Measurements from ENCODE around the gene TMEM175.
A peak's percentile ranks its signal among the peaks of the same experiment; 100 is the strongest.
"Not testable (repeated sequence)": the region's sequence is repeated elsewhere in the genome, so short reads cannot be mapped to it uniquely, and the experiment has no call there.

The TMEM175 gene

DNA sequence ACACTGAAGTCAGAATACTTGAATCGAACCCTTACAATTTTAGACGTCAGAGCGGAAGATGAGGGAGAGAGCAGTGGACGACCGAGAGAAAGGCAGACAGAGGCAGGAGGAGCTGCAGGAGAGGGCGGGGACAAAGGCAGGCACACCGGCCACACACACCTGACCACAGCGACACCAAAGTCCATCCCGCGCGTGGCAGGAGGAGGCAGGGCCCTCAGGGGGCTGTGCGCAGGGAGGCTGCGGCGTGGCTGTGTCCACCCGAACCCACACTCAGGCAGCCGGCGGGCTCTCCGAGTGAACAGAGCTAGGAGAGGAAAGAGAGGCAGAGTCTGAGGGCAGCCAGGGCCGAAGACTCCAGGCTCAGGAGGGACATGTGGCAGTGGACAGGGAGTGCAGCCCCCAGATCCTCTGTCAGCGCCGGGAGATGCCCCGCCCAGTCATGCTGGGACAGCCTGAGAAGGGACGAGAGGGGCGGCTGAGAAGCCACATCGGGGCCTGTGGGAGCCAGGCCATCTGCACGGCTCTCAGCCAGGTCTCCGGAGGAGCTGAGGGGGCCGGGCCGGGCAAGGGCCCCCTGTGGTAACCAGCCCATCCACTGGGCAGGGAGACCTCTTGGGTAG lies 20.3 kb upstream of the TMEM175 start:
- TF ChIP-seq SPI1 (IDR thresholded peaks at IDR 0.05; ENCODE audit: low read depth, low read length) (no peak), POLR2AphosphoS5 (IDR thresholded peaks at IDR 0.05; ENCODE audit: low read depth, low read length) (no peak), PAX5 (IDR thresholded peaks at IDR 0.05; ENCODE audit: insufficient read depth, low read length, severe bottlenecking) (no peak), TAF1 (IDR thresholded peaks at IDR 0.05; ENCODE audit: low read depth, low read length) (no peak), POU2F2 (IDR thresholded peaks at IDR 0.05; ENCODE audit: low read depth, low read length) (no peak), POLR2A (IDR thresholded peaks at IDR 0.05; ENCODE audit: low read depth, low read length) (no peak)
- no peak for DNase-seq (ENCODE audit: insufficient read length, low spot score)
- no peak for FAIRE-seq

- no peak for FAIRE-seq
- TF ChIP-seq POU2F2 (IDR thresholded peaks at IDR 0.05; ENCODE audit: low read depth, low read length) (no peak), PAX5 (IDR thresholded peaks at IDR 0.05; ENCODE audit: insufficient read depth, low read length, severe bottlenecking) (no peak)
- DNase-seq (ENCODE audit: insufficient read length, low spot score), result no peak
Observed at GRCh38 chr4:912548-913279, 19.5 kb upstream of the TMEM175 start.

DNA sequence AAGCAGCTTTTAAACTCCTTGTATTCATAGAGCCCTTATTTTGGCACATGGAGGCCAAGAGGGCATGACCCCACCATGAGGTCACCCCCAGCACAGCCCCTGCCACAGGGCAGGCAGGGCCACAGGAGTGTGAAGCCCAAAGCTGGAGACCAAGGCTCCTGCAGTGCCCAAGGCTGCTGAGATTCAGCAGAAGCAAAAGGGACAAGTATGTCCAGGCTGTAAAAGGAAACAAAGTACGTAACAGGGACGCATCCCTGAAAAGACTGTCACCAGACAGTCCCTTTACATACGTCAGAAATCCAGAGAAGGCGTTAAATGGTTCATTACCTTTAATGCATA lies 19.0 kb upstream of the TMEM175 start:
- FAIRE-seq, result no peak
- no peak for DNase-seq (ENCODE audit: insufficient read length, low spot score)
- no peak for TF ChIP-seq PAX5 (IDR thresholded peaks at IDR 0.05; ENCODE audit: insufficient read depth, low read length, severe bottlenecking)
- TF ChIP-seq POU2F2 (IDR thresholded peaks at IDR 0.05; ENCODE audit: low read depth, low read length), result no peak
- no peak for TF ChIP-seq POLR2AphosphoS5 (IDR thresholded peaks at IDR 0.05; ENCODE audit: low read depth, low read length)
- TF ChIP-seq POLR2A (IDR thresholded peaks at IDR 0.05; ENCODE audit: low read depth, low read length), result no peak
- TF ChIP-seq TAF1 (IDR thresholded peaks at IDR 0.05; ENCODE audit: low read depth, low read length), result no peak
- TF ChIP-seq SPI1 (IDR thresholded peaks at IDR 0.05; ENCODE audit: low read depth, low read length), result no peak

- no peak for TF ChIP-seq POLR2A (IDR thresholded peaks at IDR 0.05; ENCODE audit: low read depth, low read length)
- TF ChIP-seq POLR2AphosphoS5 (IDR thresholded peaks at IDR 0.05; ENCODE audit: low read depth, low read length), result no peak
- TF ChIP-seq SPI1 (IDR thresholded peaks at IDR 0.05; ENCODE audit: low read depth, low read length), result no peak
- no peak for TF ChIP-seq PAX5 (IDR thresholded peaks at IDR 0.05; ENCODE audit: insufficient read depth, low read length, severe bottlenecking)
- DNase-seq (ENCODE audit: insufficient read length, low spot score), result no peak
- no peak for FAIRE-seq
Observed at GRCh38 chr4:914531-914930, 17.7 kb upstream of the TMEM175 start.

DNA sequence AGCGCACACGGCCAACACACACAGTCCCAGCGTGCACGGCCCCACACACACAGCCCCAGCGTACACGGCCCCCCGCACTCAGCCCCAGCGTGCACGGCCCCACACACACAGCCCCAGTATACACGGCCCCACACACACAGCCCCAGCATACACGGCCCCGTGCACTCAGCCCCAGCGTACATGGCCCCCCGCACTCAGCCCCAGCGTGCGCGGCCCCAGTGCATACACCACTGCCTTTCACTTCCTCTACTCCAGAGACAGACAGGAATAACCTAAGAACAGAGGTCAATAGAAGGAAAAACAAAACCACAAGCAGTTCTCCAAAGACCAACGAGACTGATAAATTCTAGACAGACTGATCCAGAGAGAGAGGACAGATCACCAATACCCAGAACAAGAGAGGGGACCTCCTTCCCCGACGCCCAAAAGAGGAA lies 17.2 kb upstream of the TMEM175 start:
- no peak for TF ChIP-seq POLR2A (IDR thresholded peaks at IDR 0.05; ENCODE audit: low read depth, low read length)
- TF ChIP-seq SPI1 (IDR thresholded peaks at IDR 0.05; ENCODE audit: low read depth, low read length), result peak; percentile 78
- no peak for FAIRE-seq
- DNase-seq (ENCODE audit: insufficient read length, low spot score), result no peak

DNA sequence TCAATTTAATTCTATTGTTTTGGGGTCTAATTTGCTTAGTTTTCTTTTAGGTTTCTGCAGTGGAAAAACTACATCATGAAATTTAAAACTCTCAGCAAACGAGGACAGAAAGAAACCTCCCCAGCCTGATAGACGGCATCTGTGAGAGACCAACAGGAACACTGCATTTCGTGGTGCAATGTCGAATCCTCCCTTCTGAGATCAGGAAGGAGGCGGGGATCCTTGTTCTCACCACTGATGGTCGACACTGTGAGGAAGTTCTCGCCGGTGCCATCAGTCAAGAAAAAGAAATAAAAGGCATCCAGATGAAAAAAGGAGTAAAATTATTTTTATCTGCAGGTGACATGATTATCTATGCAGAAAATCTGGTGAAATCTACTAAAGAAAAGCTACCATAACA lies 16.7 kb upstream of the TMEM175 start:
- FAIRE-seq (peak; percentile 65), DNase-seq (ENCODE audit: insufficient read length, low spot score) (no peak)
- TF ChIP-seq POLR2A (IDR thresholded peaks at IDR 0.05; ENCODE audit: low read depth, low read length) (no peak), PAX5 (IDR thresholded peaks at IDR 0.05; ENCODE audit: insufficient read depth, low read length, severe bottlenecking) (no peak), POU2F2 (IDR thresholded peaks at IDR 0.05; ENCODE audit: low read depth, low read length) (no peak), POLR2AphosphoS5 (IDR thresholded peaks at IDR 0.05; ENCODE audit: low read depth, low read length) (no peak), SPI1 (IDR thresholded peaks at IDR 0.05; ENCODE audit: low read depth, low read length) (no peak), TAF1 (IDR thresholded peaks at IDR 0.05; ENCODE audit: low read depth, low read length) (no peak)

- no peak for FAIRE-seq
- no peak for TF ChIP-seq POU2F2 (IDR thresholded peaks at IDR 0.05; ENCODE audit: low read depth, low read length)
- TF ChIP-seq POLR2AphosphoS5 (IDR thresholded peaks at IDR 0.05; ENCODE audit: low read depth, low read length), result no peak
- TF ChIP-seq PAX5 (IDR thresholded peaks at IDR 0.05; ENCODE audit: insufficient read depth, low read length, severe bottlenecking), result no peak
- no peak for TF ChIP-seq TAF1 (IDR thresholded peaks at IDR 0.05; ENCODE audit: low read depth, low read length)
- TF ChIP-seq POLR2A (IDR thresholded peaks at IDR 0.05; ENCODE audit: low read depth, low read length), result no peak
- no peak for TF ChIP-seq SPI1 (IDR thresholded peaks at IDR 0.05; ENCODE audit: low read depth, low read length)
- no peak for DNase-seq (ENCODE audit: insufficient read length, low spot score)
Observed at GRCh38 chr4:917466-917865, 14.8 kb upstream of the TMEM175 start.

DNA sequence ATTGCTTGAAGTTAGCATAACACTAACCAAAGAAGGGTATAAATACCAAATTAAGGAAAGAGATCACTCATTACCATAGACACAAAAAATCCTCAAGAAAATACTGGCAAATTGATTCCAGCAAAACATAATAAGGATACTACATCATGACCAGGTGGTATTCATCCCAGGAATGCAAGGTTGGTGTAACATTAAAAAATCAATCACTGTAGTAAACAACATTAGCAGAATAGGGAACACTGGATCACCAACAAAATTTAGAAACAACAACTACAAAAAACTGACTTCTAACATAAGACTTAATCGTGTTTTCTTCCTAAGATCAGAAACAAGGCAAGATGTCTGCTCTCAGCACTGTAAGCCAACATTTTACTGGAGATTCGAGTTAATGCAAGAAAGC lies 14.3 kb upstream of the TMEM175 start:
- no peak for FAIRE-seq
- TF ChIP-seq POLR2AphosphoS5 (IDR thresholded peaks at IDR 0.05; ENCODE audit: low read depth, low read length) (no peak), POLR2A (IDR thresholded peaks at IDR 0.05; ENCODE audit: low read depth, low read length) (no peak), POU2F2 (IDR thresholded peaks at IDR 0.05; ENCODE audit: low read depth, low read length) (no peak)

DNA sequence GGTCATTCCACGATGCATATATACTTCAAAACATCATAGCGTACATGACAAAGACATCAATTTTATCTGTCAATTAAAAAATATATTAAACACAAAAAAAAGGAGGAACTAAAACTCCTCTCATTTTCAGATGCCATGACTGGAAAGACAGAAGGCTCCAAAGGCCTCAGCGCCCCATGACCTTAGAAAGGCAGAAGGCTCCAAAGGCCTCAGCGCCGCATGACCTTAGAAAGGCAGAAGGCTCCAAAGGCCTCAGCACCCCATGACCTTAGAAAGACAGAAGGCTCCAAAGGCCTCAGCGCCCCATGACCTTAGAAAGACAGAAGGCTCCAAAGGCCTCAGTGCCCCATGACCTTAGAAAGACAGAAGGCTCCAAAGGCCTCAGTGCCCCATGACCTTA lies 13.7 kb upstream of the TMEM175 start:
- not testable (repeated sequence) for FAIRE-seq

More for the DNA sequence above, 14.3 kb upstream of the TMEM175 start:
- DNase-seq (ENCODE audit: insufficient read length, low spot score), result no peak

DNA sequence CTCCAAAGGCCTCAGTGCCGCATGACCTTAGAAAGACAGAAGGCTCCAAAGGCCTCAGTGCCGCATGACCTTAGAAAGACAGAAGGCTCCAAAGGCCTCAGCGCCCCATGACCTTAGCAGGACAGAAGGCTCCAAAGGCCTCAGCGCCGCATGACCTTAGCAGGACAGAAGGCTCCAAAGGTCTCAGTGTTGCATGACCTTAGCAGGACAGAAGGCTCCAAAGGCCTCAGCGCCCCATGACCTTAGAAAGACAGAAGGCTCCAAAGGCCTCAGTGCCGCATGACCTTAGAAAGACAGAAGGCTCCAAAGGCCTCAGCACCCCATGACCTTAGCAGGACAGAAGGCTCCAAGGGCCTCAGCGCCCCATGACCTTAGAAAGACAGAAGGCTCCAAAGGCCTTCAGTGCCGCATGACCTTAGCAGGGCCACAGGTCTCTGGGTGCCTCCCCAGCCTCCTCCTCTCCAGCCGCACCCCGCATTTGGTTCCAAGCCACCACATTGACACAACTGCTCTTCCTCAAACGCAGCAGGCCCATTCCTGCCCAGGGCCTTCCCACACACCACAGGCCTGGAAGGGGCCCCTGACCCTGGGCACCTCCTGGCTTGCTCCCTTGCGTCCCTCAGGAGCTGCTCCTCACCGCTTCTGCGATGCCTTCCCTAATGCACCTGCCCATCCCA lies 13.1 kb upstream of the TMEM175 start:
- not testable (repeated sequence) for DNase-seq (ENCODE audit: insufficient read length, low spot score); FAIRE-seq

More for the DNA sequence above, 13.7 kb upstream of the TMEM175 start:
- not testable (repeated sequence) for DNase-seq (ENCODE audit: insufficient read length, low spot score)
